HepG2 (cell line): Measurements from ENCODE around the gene SEPTIN11. TPM values are rescaled to one million over a fixed set of nuclear protein-coding genes. Genes with fewer than 3 reads are reported as not detected.

Experiments used
- SAP130 ChIP-seq: IDR thresholded peaks from 2 replicates; pipeline ENCODE4 v1.6.1; 2016; ENCODE audit warnings: low read depth
- SIN3A ChIP-seq: IDR thresholded peaks from 2 replicates; pipeline ENCODE4 v1.6.1; 2011; ENCODE audit warnings: low read depth, mild to moderate bottlenecking, control low read depth, low read length, borderline replicate concordance
- YY1 ChIP-seq: IDR thresholded peaks from 2 replicates; pipeline ENCODE4 v1.6.1; 2011; ENCODE audit warnings: low read length, low read depth, moderate library complexity, mild to moderate bottlenecking; ENCODE audit not compliant: insufficient read depth, insufficient replicate concordance
- ZBED4 ChIP-seq: sonication (generic); formaldehyde crosslinking; IDR thresholded peaks from 2 replicates; pipeline ENCODE4 v1.4.0; 2020; ENCODE audit warnings: missing genetic modification reagents, borderline replicate concordance
- ZBTB7A ChIP-seq: sonication (generic); formaldehyde crosslinking; IDR thresholded peaks from 2 replicates; pipeline ENCODE4 v1.8.0; 2022; ENCODE audit warnings: mild to moderate bottlenecking, missing genetic modification reagents
- ZNF232 ChIP-seq: sonication (generic); formaldehyde crosslinking; IDR thresholded peaks from 2 replicates; pipeline ENCODE4 v1.4.0; 2020; ENCODE audit warnings: missing genetic modification reagents, borderline replicate concordance
- ZNF263 ChIP-seq: sonication (generic); formaldehyde crosslinking; IDR thresholded peaks from 2 replicates; pipeline ENCODE4 v1.4.0; 2020; ENCODE audit warnings: missing genetic modification reagents
- ZNF552 ChIP-seq: sonication (generic); formaldehyde crosslinking; IDR thresholded peaks from 2 replicates; pipeline ENCODE4 v1.9.0; 2022; ENCODE audit warnings: missing genetic modification reagents, mild to moderate bottlenecking, borderline replicate concordance
- ZXDC ChIP-seq: sonication (generic); formaldehyde crosslinking; IDR thresholded peaks from 2 replicates; pipeline ENCODE4 v1.5.0; 2020; ENCODE audit warnings: mild to moderate bottlenecking, missing genetic modification reagents
- polyA plus RNA-seq, 8 experiments: library from polyadenylated mRNA; depleted of rRNA in 3 of 8; stranded (reverse) in 7 of 8; unstranded in 1 of 8; fragments of >200 nt; fragmentation: Illumina TruSeq in 4 of 8; extraction: Trizol in 4 of 8; gene quantifications; 2 replicates each; pipeline versions ENCODE4 v1.2.1 to v1.2.3, GENCODE V29; 2011 to 2016; ENCODE audit warnings: low read depth in 4 of 8, missing spikeins in 1 of 8, mixed read lengths in 1 of 8; ENCODE audit not compliant: insufficient read depth in 1 of 8
- total RNA-seq, 5 experiments: library from RNA; depleted of rRNA; stranded (reverse); fragments of >200 nt; fragmentation: Illumina TruSeq; extraction: Trizol; gene quantifications; 2 replicates each; pipeline ENCODE4 v1.2.3, GENCODE V29; 2016; ENCODE audit warnings: low read depth in 1 of 5
- TF ChIP-seq, protein P1 (sequence below): sonication (generic); formaldehyde crosslinking; IDR thresholded peaks from 2 replicates; pipeline ENCODE4 v1.5.0; 2020; ENCODE audit warnings: mild to moderate bottlenecking, missing genetic modification reagents, borderline replicate concordance

SEPTIN11 gene
- total and polyA plus RNA-seq, 2 of the 13 experiments (the other 11 are each of a cell fraction or from before 2014, with no cell fraction given): 28.9 to 47.3 TPM

DNA sequence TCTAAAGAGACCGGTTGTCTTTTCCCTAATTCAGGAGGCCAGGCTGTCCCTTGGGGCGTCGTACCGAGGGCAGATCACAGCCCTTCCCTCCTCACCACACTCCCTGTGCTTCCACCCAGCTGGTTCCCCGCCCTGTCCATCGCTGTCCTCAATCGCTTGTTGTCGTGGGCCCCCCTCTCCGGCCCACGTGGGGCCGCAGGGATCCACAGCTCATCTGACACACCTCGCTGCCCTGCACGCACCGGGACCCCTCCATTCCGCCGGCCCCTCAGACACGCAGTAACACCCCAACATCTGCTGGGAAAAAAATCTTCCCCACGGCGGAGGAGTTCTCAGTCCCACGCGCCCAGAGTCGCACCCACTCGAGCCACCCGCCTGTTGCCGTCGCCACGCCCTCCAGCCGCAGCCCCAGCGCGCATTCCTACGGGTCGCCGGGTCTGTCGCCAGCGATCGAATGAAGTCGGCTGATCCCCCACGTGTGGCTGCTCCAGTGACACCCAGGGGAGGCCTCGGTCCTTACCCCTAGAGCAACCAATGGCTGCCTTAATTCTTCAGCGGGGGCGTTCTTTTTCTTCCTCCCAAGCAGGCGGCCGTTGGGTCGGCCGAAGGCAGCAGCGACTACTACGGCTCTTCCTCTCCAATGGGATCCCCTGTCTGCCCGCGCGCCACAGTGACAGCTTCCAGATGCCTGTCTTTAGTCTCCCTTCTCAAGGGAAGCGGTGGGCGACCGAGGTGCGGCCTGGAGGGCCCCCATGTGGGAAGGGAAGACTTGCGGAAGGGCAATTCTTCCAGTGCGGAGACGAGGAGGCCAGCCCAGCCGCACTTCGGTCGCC, 893 bp upstream of the SEPTIN11 start (continued):
- no peak; the same call in 1 of the 2 replicates for TF ChIP-seq ZBTB7A (CRISPR knock-in tag)
- TF ChIP-seq SAP130 (CRISPR knock-in tag): peak; percentile 54
- TF ChIP-seq SIN3A: peak; percentile 43; the same call in 1 of the 2 replicates
- TF ChIP-seq, protein P1, sequence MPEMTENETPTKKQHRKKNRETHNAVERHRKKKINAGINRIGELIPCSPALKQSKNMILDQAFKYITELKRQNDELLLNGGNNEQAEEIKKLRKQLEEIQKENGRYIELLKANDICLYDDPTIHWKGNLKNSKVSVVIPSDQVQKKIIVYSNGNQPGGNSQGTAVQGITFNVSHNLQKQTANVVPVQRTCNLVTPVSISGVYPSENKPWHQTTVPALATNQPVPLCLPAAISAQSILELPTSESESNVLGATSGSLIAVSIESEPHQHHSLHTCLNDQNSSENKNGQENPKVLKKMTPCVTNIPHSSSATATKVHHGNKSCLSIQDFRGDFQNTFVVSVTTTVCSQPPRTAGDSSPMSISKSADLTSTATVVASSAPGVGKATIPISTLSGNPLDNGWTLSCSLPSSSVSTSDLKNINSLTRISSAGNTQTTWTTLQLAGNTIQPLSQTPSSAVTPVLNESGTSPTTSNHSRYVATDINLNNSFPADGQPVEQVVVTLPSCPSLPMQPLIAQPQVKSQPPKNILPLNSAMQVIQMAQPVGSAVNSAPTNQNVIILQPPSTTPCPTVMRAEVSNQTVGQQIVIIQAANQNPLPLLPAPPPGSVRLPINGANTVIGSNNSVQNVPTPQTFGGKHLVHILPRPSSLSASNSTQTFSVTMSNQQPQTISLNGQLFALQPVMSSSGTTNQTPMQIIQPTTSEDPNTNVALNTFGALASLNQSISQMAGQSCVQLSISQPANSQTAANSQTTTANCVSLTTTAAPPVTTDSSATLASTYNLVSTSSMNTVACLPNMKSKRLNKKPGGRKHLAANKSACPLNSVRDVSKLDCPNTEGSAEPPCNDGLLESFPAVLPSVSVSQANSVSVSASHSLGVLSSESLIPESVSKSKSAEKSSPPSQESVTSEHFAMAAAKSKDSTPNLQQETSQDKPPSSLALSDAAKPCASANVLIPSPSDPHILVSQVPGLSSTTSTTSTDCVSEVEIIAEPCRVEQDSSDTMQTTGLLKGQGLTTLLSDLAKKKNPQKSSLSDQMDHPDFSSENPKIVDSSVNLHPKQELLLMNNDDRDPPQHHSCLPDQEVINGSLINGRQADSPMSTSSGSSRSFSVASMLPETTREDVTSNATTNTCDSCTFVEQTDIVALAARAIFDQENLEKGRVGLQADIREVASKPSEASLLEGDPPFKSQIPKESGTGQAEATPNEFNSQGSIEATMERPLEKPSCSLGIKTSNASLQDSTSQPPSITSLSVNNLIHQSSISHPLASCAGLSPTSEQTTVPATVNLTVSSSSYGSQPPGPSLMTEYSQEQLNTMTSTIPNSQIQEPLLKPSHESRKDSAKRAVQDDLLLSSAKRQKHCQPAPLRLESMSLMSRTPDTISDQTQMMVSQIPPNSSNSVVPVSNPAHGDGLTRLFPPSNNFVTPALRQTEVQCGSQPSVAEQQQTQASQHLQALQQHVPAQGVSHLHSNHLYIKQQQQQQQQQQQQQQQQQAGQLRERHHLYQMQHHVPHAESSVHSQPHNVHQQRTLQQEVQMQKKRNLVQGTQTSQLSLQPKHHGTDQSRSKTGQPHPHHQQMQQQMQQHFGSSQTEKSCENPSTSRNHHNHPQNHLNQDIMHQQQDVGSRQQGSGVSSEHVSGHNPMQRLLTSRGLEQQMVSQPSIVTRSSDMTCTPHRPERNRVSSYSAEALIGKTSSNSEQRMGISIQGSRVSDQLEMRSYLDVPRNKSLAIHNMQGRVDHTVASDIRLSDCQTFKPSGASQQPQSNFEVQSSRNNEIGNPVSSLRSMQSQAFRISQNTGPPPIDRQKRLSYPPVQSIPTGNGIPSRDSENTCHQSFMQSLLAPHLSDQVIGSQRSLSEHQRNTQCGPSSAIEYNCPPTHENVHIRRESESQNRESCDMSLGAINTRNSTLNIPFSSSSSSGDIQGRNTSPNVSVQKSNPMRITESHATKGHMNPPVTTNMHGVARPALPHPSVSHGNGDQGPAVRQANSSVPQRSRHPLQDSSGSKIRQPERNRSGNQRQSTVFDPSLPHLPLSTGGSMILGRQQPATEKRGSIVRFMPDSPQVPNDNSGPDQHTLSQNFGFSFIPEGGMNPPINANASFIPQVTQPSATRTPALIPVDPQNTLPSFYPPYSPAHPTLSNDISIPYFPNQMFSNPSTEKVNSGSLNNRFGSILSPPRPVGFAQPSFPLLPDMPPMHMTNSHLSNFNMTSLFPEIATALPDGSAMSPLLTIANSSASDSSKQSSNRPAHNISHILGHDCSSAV (CRISPR knock-in tag): no peak; the same call in 1 of the 2 replicates
- TF ChIP-seq ZBED4 (CRISPR knock-in tag): 0 out of 2 replicates have a peak, but pooled peaks have one; percentile 3
- TF ChIP-seq ZXDC (CRISPR knock-in tag): no peak
- peak; percentile 34; the same call in 1 of the 2 replicates for TF ChIP-seq ZNF263 (CRISPR knock-in tag)
- 0 out of 2 replicates have a peak, but pooled peaks have one; percentile 33 for TF ChIP-seq ZNF552 (CRISPR knock-in tag)
- peak; percentile 47 for TF ChIP-seq YY1
- peak; percentile 60; the same call in 1 of the 2 replicates for TF ChIP-seq ZNF232 (CRISPR knock-in tag)
